Left lobe of liver (tissue), 2 donors: ENCODE results near the gene DDX50. TPM values are rescaled to one million over a fixed set of nuclear protein-coding genes. Genes with fewer than 3 reads are reported as not detected.
"Not testable (repeated sequence)": the region's sequence is repeated elsewhere in the genome, so short reads cannot be mapped to it uniquely, and the experiment has no call there.

Source experiments
- ATAC-seq: fragments of 200-7000 bp; cut with Tn5 transposase; one replicate; pipeline ENCODE4 v1.9.1; 2020; ENCODE audit warnings: mild to moderate bottlenecking, moderate library complexity
- DNase-seq: peaks from one replicate; pipeline ENCODE4 v3.0.0-alpha.2; 2020; ENCODE audit warnings: low spot score
- total RNA-seq: library from RNA; stranded (reverse); gene quantifications from one replicate; pipeline ENCODE4 v1.2.1, GENCODE V29; 2021
- donor health status: DM: no; HTN: no; CAD: no; lungs with moderate emphysema.
- donor health status: DM: no; HTN: yes; CAD: no.

The DDX50 gene
- total RNA-seq, 1 donor from 2014 or later: 6.4 TPM

DNA sequence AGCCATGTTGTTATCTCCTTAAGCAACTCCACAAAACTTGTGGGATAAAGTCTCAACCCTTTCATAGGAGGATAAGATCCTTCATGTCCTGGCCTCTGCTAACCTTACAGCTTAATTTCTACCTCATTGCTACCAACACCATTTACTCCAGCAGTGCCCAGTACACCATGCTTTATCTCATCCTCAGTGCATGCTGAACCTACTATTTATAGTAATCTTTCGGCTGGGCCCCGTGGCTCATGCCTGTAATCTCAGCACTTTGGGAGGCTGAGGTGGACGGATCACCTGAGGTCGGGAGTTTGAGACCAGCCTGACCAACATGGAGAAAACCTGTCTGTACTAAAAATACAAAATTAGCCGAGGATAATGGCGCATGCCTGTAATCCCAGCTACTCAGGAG lies 78.6 kb downstream of the DDX50 start:
- DNase-seq, ATAC-seq: not testable (repeated sequence)

DNA sequence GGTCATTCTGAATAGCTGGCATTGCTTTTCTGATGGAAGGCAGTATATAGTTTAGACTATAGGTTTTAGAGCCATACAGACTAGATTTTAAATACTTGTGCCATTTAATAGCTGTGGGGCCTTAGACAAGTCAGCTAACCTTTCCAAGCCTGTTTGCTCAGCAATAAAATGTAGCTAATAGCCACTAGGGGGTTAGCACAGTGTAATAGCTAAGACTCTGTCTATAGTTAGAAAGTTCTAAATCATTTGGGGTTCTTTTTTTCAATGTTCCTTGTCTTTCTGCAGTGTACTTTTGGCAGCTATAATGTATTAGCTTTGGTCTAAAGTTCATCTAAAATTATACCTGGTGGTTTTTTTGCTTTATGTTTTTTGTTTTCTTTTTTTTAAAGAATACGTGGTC lies 80.0 kb downstream of the DDX50 start:
- ATAC-seq (no peak), DNase-seq (no peak)

DNA sequence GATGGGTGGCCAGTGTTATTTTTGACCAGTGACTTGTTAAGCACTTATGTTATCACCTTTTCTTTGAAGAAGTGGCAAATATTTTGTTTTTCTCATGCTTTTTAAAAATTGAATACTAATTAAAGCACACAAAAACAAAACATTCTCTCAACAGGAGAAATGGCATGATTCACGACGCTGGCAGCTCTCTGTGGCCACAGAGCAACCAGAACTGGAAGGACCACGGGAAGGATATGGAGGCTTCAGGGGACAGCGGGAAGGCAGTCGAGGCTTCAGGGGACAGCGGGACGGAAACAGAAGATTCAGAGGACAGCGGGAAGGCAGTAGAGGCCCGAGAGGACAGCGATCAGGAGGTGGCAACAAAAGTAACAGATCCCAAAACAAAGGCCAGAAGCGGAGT lies 81.3 kb downstream of the DDX50 start:
- DNase-seq (no peak), ATAC-seq (no peak)

DNA sequence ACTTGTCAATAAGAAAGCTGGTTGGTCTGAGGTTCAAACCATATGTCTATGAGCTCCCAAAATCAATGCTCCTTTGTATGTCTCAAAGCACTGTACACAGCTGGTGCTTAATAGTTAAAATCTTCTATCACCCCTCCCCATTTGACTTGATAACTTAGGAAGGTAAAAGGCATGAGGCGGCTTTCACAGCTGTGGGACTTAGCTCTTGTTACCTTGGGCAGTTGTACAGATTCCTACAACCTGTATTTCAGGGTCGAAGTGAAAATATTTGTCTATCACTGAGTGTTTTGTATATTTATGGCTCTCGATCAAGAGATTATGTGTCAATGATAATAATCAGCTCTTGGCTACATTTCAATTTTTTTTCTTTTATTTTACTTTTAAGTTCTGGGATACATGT lies 86.5 kb downstream of the DDX50 start:
- DNase-seq: no peak
- ATAC-seq: no peak

DNA sequence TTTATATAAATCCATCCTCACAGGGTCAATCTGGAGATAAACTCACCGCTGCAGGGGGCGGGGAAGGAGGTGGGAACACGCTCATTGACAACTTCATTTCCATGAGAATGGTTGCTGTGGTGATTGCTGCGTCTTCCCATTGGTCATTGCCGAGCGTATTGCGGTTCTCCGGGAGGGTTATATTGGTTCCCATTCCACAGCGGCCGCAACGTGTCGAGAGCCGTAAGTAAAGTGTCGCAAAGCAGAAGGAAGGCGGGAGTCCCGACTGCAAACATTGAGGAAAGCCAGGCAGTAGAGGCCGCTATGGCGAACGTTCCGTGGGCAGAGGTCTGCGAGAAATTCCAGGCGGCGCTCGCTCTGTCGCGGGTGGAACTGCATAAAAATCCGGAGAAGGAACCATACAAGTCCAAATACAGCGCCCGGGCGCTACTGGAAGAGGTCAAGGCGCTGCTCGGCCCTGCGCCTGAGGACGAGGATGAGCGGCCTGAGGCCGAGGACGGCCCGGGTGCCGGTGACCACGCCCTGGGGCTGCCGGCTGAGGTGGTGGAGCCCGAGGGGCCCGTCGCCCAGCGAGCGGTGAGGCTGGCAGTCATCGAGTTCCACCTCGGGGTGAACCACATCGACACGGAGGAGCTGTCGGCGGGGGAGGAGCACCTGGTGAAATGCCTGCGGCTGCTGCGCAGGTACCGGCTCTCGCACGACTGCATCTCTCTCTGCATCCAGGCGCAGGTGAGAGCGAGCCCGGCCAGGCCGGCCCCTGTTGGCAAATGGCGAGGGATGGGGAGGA lies 87.6 kb downstream of the DDX50 start, which contains the start of gene KIFBP:
TSS of gene KIFBP (plus strand) at position 274 of the 787 bp plus-strand sequence. CDS start at position 304, 30 bp downstream.
- DNase-seq: peak; percentile 95
- peak; percentile 97 for ATAC-seq

DNA sequence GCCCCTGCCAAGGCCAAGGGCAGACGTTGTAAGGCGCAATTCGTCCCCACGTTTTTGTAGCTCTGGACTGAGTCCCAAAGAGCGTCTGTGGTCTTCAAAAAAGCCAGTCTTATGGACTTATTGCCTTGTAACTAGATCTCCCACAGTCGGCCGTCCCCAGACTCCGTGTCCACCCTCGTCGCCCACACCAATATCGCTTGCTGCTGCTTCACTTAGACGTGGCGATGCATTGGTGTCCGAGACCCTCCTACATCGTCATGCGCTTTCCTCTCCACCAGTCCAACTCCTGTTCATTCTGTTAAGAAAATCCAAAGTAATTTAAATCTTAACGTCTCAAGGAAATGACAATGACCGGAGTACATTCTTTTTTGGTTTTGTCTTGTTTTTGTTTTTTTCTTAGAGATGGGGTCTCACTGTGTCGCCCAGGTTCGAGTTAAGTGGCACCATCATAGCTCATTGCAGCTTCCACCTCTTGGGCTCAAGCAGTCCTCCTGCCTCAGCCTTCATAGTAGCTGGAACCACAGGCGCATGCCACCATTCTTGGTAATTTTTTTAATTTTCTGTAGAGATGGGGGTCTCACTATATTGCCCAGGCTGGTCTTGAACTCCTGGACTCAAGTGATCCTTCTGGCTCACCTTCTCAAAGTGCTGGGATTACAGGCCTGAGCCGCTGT lies 88.3 kb downstream of the DDX50 start:
- ATAC-seq: no peak
- no peak for DNase-seq

DNA sequence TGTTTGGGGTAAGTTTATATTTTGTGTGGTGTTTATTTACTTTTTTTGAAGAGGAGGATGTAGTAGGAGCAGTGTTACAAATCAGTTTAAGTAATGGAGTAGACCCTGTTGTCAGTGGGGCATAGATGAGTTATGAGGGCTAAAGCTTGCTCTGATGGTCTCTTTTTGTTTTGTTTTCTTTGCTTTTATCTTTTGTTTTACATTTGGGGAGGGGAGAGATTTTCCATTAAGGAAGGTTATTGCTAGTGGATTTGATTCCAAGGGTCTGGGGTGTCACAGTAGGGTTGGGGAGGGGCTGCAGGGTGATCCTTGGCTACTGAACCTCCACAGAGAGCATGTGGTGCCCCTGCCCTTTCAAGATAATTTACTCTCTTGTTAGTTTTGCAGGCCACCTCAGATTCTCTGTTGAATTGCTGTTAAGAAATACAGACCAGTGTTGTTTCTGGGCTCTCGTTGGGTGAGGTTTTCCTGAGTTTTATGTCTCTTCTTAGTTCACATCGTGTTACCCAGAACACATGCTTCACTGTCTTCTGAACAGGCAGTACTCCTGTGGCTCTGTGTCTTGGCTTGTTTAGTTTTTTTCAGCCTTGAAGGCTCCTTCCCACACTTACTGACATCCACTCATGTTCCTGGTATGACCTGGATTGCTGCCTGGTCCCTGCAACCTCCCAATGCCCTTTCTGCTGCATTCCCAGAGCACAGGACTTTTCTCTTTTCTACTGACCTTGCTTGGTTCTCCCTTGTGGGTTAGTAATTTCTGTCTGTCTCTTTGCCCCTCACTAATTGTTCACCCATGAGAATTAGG lies 91.7 kb downstream of the DDX50 start:
- DNase-seq (no peak), ATAC-seq (no peak)

Other genes starting within 250 kb of the DDX50 start
- 17.4 TPM for gene CCAR1, start 180.1 kb upstream of the DDX50 start, total RNA-seq
- 0.60 TPM for gene STOX1, start 73.8 kb upstream of the DDX50 start, total RNA-seq
- 14.0 TPM for gene DDX21, start 54.9 kb downstream of the DDX50 start, total RNA-seq
- gene KIFBP, start 87.5 kb downstream of the DDX50 start, total RNA-seq: 8.2 TPM
- gene SRGN, start 186.8 kb downstream of the DDX50 start, total RNA-seq: 29.1 TPM
- gene VPS26A, start 222.9 kb downstream of the DDX50 start, total RNA-seq: 15.1 TPM